ENCODE data around the gene BTBD2.

DNA sequence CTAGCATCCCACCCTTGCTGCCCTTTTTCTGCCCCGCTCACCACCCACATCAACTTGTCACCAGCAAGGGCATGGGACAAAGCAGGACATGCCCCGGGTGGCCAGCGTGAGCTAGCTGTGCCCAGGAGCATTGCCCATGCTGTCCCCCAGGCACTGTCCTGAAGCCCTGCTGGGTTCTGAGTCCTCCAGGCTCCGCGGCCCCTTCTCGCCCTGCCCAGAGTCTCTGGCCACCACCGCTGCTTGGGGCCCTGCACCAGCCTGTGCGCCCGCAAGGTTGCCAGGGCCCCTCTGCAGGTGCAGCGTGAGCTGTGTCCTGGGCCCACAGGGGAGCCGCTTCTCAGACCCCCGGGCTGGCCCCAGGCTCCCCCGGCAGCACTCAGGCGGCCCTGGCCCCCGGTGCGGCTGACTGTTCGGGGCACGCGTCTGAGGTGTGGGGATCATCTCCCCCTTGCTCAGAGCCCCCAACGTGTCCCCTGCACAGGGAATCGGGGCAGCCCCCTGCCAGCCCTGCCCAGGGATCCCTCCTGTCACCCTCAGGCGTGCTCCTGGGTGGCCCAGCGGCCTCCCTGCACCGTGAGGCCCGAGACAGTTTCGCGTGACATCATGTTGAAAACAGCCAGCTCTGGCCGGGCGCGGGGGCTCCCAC, 70.5 kb downstream of the BTBD2 start:
- TF ChIP-seq EZH2 (IDR thresholded peaks at IDR 0.05) (no peak), POLR2AphosphoS5 (IDR thresholded peaks at IDR 0.05; ENCODE audit: borderline replicate concordance, low read depth, low read length) (no peak)

Measured in SK-N-MC (cell line).